Activated B cell treated with CpG ODN at 0.5 μM for 24 hours (primary cell): ENCODE data around the gene DPF3. TPM values are rescaled to one million over a fixed set of nuclear protein-coding genes. Genes with fewer than 3 reads are reported as not detected.

Source experiments
- ATAC-seq: fragments of 200-7000 bp; cut with Tn5 transposase; one replicate; pipeline ENCODE4 v1.10.0; 2021; ENCODE audit warnings: low read depth, mild to moderate bottlenecking, moderate library complexity
- CTCF ChIA-PET: fragments of 350-600 bp; sonication (Branson Sonifier 250); formaldehyde crosslinking; loops from one replicate; lab custom pipeline; 2021; ENCODE audit warnings: antibody characterized with exemption; lab: Charles Lee
- POLR2A ChIA-PET: fragments of 350-600 bp; sonication (Branson Sonifier 250); formaldehyde crosslinking; loops from one replicate; lab custom pipeline; 2021; ENCODE audit warnings: antibody characterized with exemption; lab: Charles Lee
- DNase-seq: peaks from one replicate; pipeline ENCODE4 v3.0.0; 2022
- H3K27ac Mint-ChIP-seq: one replicate; pipeline ENCODE4 v1.8.0; 2020; ENCODE audit warnings: mixed read lengths
- H3K27me3 Mint-ChIP-seq: one replicate; pipeline ENCODE4 v1.8.0; 2021; ENCODE audit warnings: mixed read lengths
- H3K36me3 Mint-ChIP-seq: one replicate; pipeline ENCODE4 v1.8.0; 2021; ENCODE audit warnings: low read depth, mixed read lengths
- H3K4me1 Mint-ChIP-seq: one replicate; pipeline ENCODE4 v1.8.0; 2021; ENCODE audit warnings: mixed read lengths
- H3K4me3 Mint-ChIP-seq: one replicate; pipeline ENCODE4 v1.8.0; 2020; ENCODE audit warnings: mild to moderate bottlenecking, mixed read lengths
- H3K9me3 Mint-ChIP-seq: one replicate; pipeline ENCODE4 v1.8.0; 2020; ENCODE audit warnings: mixed read lengths
- intact Hi-C: fragments of 100-400 bp; cut with micrococcal nuclease; formaldehyde crosslinking; loops from one replicate; pipeline ENCODE4 v1.15.1; 2024
- total RNA-seq: library from RNA; stranded (reverse); gene quantifications from 2 replicates; pipeline ENCODE4 v1.2.3, GENCODE V29; 2022
- TF ChIP-seq, protein P1 (sequence below): fragments of 200-600 bp; IDR thresholded peaks from one replicate; pipeline ENCODE4 v1.8.0; 2022; ENCODE audit warnings: antibody characterized with exemption, mild to moderate bottlenecking

DPF3 gene
- total RNA-seq, 1 donor from 2014 or later: 3.5 TPM

DNA sequence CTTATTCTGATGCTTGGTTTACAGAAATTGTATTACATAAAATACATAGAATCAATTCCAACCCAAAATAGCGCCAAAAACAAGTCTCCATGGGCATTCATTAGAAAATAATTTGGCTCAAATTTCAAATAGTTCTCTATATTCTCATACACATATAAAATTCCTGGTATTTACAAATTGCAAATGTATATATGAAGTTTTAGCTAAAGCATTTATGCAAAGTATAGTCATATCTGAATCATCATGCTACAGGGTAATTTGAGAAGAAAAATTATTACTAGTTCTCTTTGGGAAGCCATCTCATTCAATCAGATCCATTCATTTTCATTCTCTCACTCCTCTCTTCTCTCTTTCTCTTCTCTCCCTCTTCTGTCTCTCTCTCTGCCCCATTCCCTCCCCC, 257.8 kb downstream of the DPF3 start:
- Mint-ChIP-seq H3K9me3 (peaks cover 7% of the 10 kb centered on the region), H3K4me3 (no peak overlapping the region), H3K4me1 (peaks cover 10% of the 10 kb centered on the region), H3K36me3 (peaks cover 2% of the 10 kb centered on the region), H3K27me3 (peaks cover 1% of the 10 kb centered on the region), H3K27ac (no peak overlapping the region)
- POLR2A ChIA-PET: no interaction called here
- CTCF ChIA-PET: no interaction called here
- TF ChIP-seq, protein P1, sequence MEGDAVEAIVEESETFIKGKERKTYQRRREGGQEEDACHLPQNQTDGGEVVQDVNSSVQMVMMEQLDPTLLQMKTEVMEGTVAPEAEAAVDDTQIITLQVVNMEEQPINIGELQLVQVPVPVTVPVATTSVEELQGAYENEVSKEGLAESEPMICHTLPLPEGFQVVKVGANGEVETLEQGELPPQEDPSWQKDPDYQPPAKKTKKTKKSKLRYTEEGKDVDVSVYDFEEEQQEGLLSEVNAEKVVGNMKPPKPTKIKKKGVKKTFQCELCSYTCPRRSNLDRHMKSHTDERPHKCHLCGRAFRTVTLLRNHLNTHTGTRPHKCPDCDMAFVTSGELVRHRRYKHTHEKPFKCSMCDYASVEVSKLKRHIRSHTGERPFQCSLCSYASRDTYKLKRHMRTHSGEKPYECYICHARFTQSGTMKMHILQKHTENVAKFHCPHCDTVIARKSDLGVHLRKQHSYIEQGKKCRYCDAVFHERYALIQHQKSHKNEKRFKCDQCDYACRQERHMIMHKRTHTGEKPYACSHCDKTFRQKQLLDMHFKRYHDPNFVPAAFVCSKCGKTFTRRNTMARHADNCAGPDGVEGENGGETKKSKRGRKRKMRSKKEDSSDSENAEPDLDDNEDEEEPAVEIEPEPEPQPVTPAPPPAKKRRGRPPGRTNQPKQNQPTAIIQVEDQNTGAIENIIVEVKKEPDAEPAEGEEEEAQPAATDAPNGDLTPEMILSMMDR: no peak
- intact Hi-C loops: no loop called here
- ATAC-seq: no peak
- DNase-seq: no peak

DNA sequence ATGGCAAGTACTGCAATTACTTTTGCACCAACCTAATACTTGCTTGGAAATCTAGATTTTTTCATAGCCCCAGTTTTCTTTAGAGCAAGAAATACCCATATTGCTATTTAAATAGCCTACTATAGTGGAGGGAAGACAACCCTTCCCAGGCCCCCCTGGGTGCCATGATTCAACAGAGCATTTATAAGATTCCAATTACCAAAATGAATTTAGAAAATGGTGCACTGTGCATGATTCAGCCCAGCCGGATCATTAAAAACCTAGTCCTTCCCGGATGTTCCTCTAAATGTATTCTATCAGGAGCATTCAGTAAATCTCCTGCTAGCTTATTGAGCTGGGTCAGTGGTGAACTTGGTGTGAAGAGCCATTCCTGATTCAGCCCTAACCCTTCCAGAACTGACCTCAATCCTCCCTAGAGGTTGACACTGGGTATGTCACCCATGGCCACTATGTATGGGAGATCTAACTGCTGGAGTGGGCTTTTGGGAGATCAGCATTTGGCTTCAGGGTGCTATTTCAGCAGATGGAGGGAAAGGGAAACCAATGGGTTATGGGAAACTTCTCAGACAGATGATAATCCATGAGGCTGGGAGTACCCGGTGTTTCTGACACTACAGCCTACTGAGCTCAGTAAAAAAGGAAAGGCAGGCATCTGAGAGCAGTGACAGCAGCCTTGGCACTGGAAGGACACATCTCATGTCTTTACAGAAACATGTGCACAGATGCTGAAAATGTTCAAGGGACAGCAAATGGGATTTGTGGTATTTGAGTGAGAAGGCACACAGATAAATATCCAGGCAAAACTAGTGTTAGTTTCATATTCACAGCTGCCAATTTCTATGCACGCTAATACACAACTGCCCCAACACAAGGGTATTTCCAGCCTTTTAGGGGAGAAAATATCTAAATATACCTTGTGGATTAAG, 258.9 kb downstream of the DPF3 start:
- no peak for DNase-seq
- Mint-ChIP-seq H3K4me1 (peaks cover 10% of the 10 kb centered on the region), H3K9me3 (peaks cover 3% of the 10 kb centered on the region), H3K36me3 (peaks cover 2% of the 10 kb centered on the region), H3K27ac (no peak overlapping the region), H3K4me3 (no peak overlapping the region), H3K27me3 (peaks cover 1% of the 10 kb centered on the region)
- intact Hi-C loops: no loop called here
- TF ChIP-seq, protein P1: no peak
- POLR2A ChIA-PET: no interaction called here
- ATAC-seq: no peak
- CTCF ChIA-PET: no interaction called here

DNA sequence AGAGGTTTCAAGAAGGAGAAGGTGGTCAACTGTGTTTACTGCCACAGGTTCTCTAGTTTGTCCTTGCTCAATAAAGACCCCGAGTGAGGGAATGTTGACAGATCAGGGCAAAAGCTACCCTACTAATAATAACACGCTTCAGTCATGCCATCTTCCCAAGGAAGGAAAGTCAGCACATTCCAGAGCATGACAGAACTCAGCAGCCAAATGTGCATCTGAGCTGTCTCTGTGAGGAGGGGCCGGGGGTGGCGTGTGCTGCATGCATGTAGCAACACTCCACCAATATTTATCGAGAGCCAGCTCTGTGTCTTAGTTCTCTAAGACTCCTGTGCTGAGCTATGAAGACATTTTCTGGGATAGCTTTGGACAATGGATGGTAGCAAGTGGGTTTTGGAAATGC, 260.4 kb downstream of the DPF3 start:
- H3K36me3 Mint-ChIP-seq: no peaks in the 10 kb centered on the region
- no peaks in the 10 kb centered on the region for H3K9me3 Mint-ChIP-seq
- peaks cover 10% of the 10 kb centered on the region for H3K4me1 Mint-ChIP-seq
- no peak overlapping the region for H3K27ac Mint-ChIP-seq
- DNase-seq (no peak), ATAC-seq (no peak)
- intact Hi-C loops: no loop called here
- ChIA-PET CTCF (no interaction called here), POLR2A (no interaction called here)
- H3K27me3 Mint-ChIP-seq: peaks cover 1% of the 10 kb centered on the region
- TF ChIP-seq, protein P1: no peak
- no peak overlapping the region for H3K4me3 Mint-ChIP-seq

DNA sequence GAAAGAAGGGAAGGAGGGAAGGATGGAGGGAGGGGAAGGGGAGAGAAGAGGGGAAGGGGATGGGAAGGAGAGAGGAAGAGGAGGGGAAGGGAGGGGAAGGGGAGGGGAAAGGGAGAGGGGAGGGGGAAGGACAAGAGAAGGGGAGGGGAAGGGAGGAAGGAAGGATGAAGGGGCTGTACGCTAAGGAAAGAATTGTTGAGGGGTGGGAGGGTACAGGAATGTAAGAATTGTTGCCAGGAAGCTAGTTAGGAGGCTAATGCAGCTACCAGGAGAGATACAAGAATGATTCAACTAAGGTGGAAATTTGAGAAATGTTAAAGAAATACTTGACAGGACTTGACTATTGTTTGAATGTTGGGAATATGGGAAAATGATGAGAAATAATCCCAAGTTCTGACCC, 261.2 kb downstream of the DPF3 start:
- Mint-ChIP-seq H3K27ac (no peak overlapping the region), H3K4me3 (no peak overlapping the region), H3K36me3 (peaks cover under 1% of the 10 kb centered on the region), H3K4me1 (peaks cover 10% of the 10 kb centered on the region), H3K9me3 (no peaks in the 10 kb centered on the region), H3K27me3 (peaks cover 1% of the 10 kb centered on the region)
- ATAC-seq: no peak
- TF ChIP-seq, protein P1: no peak
- ChIA-PET POLR2A (no interaction called here), CTCF (no interaction called here)
- intact Hi-C loops: no loop called here
- no peak for DNase-seq

DNA sequence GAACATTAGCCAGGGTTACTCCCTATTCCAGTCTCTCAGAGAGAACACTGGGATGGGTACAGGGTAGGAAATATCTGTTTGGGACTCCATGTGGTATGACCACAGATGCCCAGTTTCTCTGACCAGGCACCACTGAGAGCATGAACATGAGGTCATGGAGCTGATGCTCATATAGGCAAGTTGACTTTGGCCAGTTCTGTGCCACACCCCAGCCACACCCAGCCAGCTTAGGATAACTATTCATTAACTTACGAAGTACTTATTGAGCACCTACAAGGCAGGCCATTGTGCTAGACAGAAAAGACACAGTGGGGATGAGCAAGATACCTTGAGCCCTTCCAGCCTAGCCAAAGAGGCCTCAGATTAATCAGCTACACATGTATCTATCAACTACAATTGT, 262.5 kb downstream of the DPF3 start:
- H3K9me3 Mint-ChIP-seq: peaks cover 3% of the 10 kb centered on the region
- H3K36me3 Mint-ChIP-seq: peaks cover 5% of the 10 kb centered on the region
- DNase-seq (no peak), ATAC-seq (no peak)
- H3K4me1 Mint-ChIP-seq: peaks cover 10% of the 10 kb centered on the region
- H3K27me3 Mint-ChIP-seq: no peaks in the 10 kb centered on the region
- CTCF ChIA-PET: no interaction called here
- TF ChIP-seq, protein P1: no peak
- intact Hi-C loops: no loop called here
- POLR2A ChIA-PET: no interaction called here
- H3K4me3 Mint-ChIP-seq: no peak overlapping the region
- no peak overlapping the region for H3K27ac Mint-ChIP-seq
